WTC11 (cell line): Measurements from ENCODE around the gene SH2B3. TPM values are rescaled to one million over a fixed set of nuclear protein-coding genes. Genes with fewer than 3 reads are reported as not detected.
A peak's percentile ranks its signal among the peaks of the same experiment; 100 is the strongest.

Source experiments
- ATAC-seq: fragments of 200-7000 bp; cut with Tn5 transposase; 2 replicates; pipeline ENCODE4 v1.10.0; 2021; ENCODE audit warnings: mild to moderate bottlenecking, moderate library complexity
- CTCF ChIA-PET: fragments of 300-600 bp; sonication (Branson Sonifier 250); formaldehyde crosslinking; loops from one replicate; lab custom pipeline; 2021; ENCODE audit warnings: antibody characterized with exemption; lab: Charles Lee
- POLR2A ChIA-PET: fragments of 350-600 bp; sonication (Branson Sonifier 250); formaldehyde crosslinking; loops from one replicate; lab custom pipeline; 2021; ENCODE audit warnings: antibody characterized with exemption; lab: Charles Lee
- DNase-seq: peaks from one replicate; pipeline ENCODE4 v3.0.0; 2021; ENCODE audit warnings: low spot score
- H3K27ac Mint-ChIP-seq: 2 replicates; pipeline ENCODE4 v1.8.0; 2021; ENCODE audit warnings: mixed read lengths
- H3K27me3 Mint-ChIP-seq: 2 replicates; pipeline ENCODE4 v1.8.0; 2021; ENCODE audit warnings: low read depth, mild to moderate bottlenecking, moderate library complexity, mixed read lengths
- H3K36me3 Mint-ChIP-seq: 2 replicates; pipeline ENCODE4 v1.8.0; 2021; ENCODE audit warnings: mixed read lengths
- H3K4me1 Mint-ChIP-seq: 2 replicates; pipeline ENCODE4 v1.8.0; 2022; ENCODE audit warnings: mixed read lengths
- H3K4me3 Mint-ChIP-seq: 2 replicates; pipeline ENCODE4 v1.8.0; 2021; ENCODE audit warnings: mild to moderate bottlenecking, moderate library complexity, mixed read lengths
- H3K9me3 Mint-ChIP-seq: 2 replicates; pipeline ENCODE4 v1.8.0; 2021; ENCODE audit warnings: mixed read lengths
- ATF6 ChIP-seq: sonication (generic); formaldehyde crosslinking; IDR thresholded peaks from 2 replicates; pipeline ENCODE4 v1.8.1; 2023; ENCODE audit warnings: mild to moderate bottlenecking, missing genetic modification reagents
- CREB1 ChIP-seq: sonication (generic); formaldehyde crosslinking; IDR thresholded peaks from 2 replicates; pipeline ENCODE4 v1.8.0; 2023; ENCODE audit warnings: mild to moderate bottlenecking, missing genetic modification reagents
- E2F4 ChIP-seq: sonication (generic); formaldehyde crosslinking; IDR thresholded peaks from 2 replicates; pipeline ENCODE4 v1.8.1; 2022; ENCODE audit warnings: low read depth, mild to moderate bottlenecking, moderate library complexity, missing genetic modification reagents, borderline replicate concordance
- E2F5 ChIP-seq: sonication (generic); formaldehyde crosslinking; IDR thresholded peaks from 2 replicates; pipeline ENCODE4 v1.8.1; 2022; ENCODE audit warnings: mild to moderate bottlenecking, moderate library complexity, missing genetic modification reagents
- FOXP4 ChIP-seq: sonication (generic); formaldehyde crosslinking; IDR thresholded peaks from 2 replicates; pipeline ENCODE4 v1.8.0; 2022; ENCODE audit warnings: mild to moderate bottlenecking, missing genetic modification reagents
- GRHL2 ChIP-seq: fragments of 250-450 bp; sonication (Bioruptor Pico); IDR thresholded peaks from 2 replicates; pipeline ENCODE4 v1.8.0; 2022; ENCODE audit warnings: mild to moderate bottlenecking, moderate library complexity; ENCODE audit not compliant: insufficient replicate concordance, severe bottlenecking
- HMGA2 ChIP-seq: fragments of 250-450 bp; sonication (Bioruptor Pico); IDR thresholded peaks from 2 replicates; pipeline ENCODE4 v1.4.0; 2021; ENCODE audit warnings: mild to moderate bottlenecking, moderate library complexity
- JAZF1 ChIP-seq: fragments of 250-450 bp; sonication (Bioruptor Pico); IDR thresholded peaks from 2 replicates; pipeline ENCODE4 v1.9.0; 2021; ENCODE audit warnings: moderate library complexity, mild to moderate bottlenecking, inconsistent platforms
- MYBL2 ChIP-seq: sonication (generic); formaldehyde crosslinking; IDR thresholded peaks from 2 replicates; pipeline ENCODE4 v1.8.1; 2023; ENCODE audit warnings: mild to moderate bottlenecking, moderate library complexity, missing genetic modification reagents
- NFE2L1 ChIP-seq: sonication (generic); formaldehyde crosslinking; IDR thresholded peaks from 2 replicates; pipeline ENCODE4 v1.8.1; 2023; ENCODE audit warnings: missing genetic modification reagents
- RORB ChIP-seq: fragments of 250-450 bp; sonication (Bioruptor Pico); IDR thresholded peaks from 2 replicates; pipeline ENCODE4 v1.9.0; 2021; ENCODE audit warnings: mild to moderate bottlenecking
- SP1 ChIP-seq: sonication (generic); formaldehyde crosslinking; conservative IDR thresholded peaks from 2 replicates; pipeline ENCODE4 v1.8.1; 2022; ENCODE audit warnings: missing genetic modification reagents
- STAT6 ChIP-seq: sonication (generic); formaldehyde crosslinking; conservative IDR thresholded peaks from 2 replicates; pipeline ENCODE4 v1.8.1; 2023; ENCODE audit warnings: mild to moderate bottlenecking, low read depth, missing genetic modification reagents, moderate library complexity
- total RNA-seq: library from RNA; stranded (reverse); gene quantifications from 3 replicates; pipeline ENCODE4 v1.2.3, GENCODE V29; 2021
- TF ChIP-seq, protein P1 (sequence below): sonication (generic); formaldehyde crosslinking; IDR thresholded peaks from 2 replicates; pipeline ENCODE4 v1.8.1; 2022; ENCODE audit warnings: mild to moderate bottlenecking, missing genetic modification reagents, moderate library complexity, borderline replicate concordance
- TF ChIP-seq, protein P2 (sequence below): sonication (generic); formaldehyde crosslinking; IDR thresholded peaks from 2 replicates; pipeline ENCODE4 v1.8.1; 2023; ENCODE audit warnings: mild to moderate bottlenecking, missing genetic modification reagents

SH2B3 gene
- total RNA-seq, 1 experiment from 2014 or later, result 31.8 TPM

DNA sequence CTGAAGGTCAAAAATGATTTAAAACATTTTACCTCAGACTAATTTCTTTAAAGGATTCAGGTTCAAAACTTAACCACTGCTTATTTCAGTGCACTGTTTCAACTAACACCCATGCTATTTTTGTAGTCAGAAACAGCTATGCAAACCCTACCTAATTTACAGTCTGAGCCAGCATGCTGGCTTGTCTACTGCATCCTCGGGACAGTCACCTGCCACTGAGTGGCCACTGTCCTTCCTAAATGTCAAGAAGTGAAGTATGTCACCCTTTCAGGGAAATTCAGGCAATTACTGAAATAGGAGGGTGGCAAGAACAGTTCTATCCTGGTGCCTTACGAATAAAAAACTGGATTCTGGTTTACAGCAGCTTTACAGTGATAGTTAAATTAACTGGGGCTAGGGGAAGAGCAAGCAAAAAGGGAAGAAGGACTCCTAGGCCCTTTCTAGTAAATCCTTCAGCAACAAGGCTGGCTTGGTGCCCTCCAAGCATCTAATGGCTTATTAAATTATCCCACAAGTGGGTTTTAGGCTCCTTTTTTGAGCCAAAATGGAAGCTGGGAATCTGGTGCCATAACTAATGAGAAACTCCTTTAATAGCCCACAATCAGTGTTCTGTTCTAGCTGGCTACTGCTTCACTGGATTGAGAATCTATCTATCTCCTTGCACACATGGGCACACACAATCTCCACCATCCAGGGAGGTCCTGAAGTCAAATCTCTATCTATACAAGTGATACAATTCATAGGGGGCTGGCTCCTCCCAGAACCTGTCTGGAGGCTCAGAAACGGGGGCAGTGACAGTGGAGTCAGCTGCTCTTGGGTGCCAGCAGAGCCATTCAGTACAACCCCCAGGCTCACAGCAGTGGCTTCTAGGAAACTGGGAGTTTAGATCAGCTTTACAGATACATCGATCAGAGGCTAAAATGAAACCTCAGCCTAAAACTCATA lies 43.4 kb downstream of the SH2B3 start:
- H3K4me3 Mint-ChIP-seq, result no peak overlapping the region
- peaks cover 53% of the 10 kb centered on the region for H3K36me3 Mint-ChIP-seq
- H3K9me3 Mint-ChIP-seq, result no peaks in the 10 kb centered on the region
- CTCF ChIA-PET, result interaction anchor here (1.8 to 6.0 kb wide), 4 partner anchors 24 to 52 kb away, joined by 3 to 116 read pairs (median 65); no protein-coding TSS in a partner anchor
- peak overlapping the region; percentile 57 for H3K27ac Mint-ChIP-seq
- DNase-seq (no peak), ATAC-seq (no peak)
- POLR2A ChIA-PET, result interaction anchor here (0.7 to 1.4 kb wide), 2 partner anchors 18 to 28 kb away, joined by 3 to 6 read pairs; no protein-coding TSS in a partner anchor
- no peak for TF ChIP-seq STAT6 (CRISPR knock-in tag)
- TF ChIP-seq SP1 (CRISPR knock-in tag), result no peak
- TF ChIP-seq CREB1 (CRISPR knock-in tag), result no peak
- TF ChIP-seq E2F4 (CRISPR knock-in tag), result no peak
- no peak for TF ChIP-seq MYBL2 (CRISPR knock-in tag)
- TF ChIP-seq E2F5 (CRISPR knock-in tag), result no peak
- TF ChIP-seq JAZF1 (CRISPR knock-in tag), result no peak
- TF ChIP-seq, protein P1, sequence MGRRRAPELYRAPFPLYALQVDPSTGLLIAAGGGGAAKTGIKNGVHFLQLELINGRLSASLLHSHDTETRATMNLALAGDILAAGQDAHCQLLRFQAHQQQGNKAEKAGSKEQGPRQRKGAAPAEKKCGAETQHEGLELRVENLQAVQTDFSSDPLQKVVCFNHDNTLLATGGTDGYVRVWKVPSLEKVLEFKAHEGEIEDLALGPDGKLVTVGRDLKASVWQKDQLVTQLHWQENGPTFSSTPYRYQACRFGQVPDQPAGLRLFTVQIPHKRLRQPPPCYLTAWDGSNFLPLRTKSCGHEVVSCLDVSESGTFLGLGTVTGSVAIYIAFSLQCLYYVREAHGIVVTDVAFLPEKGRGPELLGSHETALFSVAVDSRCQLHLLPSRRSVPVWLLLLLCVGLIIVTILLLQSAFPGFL (CRISPR knock-in tag), result no peak
- TF ChIP-seq GRHL2, result no peak
- TF ChIP-seq FOXP4 (CRISPR knock-in tag), result no peak
- TF ChIP-seq ATF6 (CRISPR knock-in tag), result no peak
- no peak for TF ChIP-seq NFE2L1 (CRISPR knock-in tag)
- TF ChIP-seq, protein P2, sequence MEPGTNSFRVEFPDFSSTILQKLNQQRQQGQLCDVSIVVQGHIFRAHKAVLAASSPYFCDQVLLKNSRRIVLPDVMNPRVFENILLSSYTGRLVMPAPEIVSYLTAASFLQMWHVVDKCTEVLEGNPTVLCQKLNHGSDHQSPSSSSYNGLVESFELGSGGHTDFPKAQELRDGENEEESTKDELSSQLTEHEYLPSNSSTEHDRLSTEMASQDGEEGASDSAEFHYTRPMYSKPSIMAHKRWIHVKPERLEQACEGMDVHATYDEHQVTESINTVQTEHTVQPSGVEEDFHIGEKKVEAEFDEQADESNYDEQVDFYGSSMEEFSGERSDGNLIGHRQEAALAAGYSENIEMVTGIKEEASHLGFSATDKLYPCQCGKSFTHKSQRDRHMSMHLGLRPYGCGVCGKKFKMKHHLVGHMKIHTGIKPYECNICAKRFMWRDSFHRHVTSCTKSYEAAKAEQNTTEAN, result no peak
- TF ChIP-seq HMGA2 (CRISPR knock-in tag), result no peak
- TF ChIP-seq RORB (CRISPR knock-in tag), result no peak
- peaks cover 15% of the 10 kb centered on the region for H3K4me1 Mint-ChIP-seq
- no peaks in the 10 kb centered on the region for H3K27me3 Mint-ChIP-seq
